GM21528 (cell line): Measurements from ENCODE around the gene NRDC.
"Not testable (repeated sequence)": the region's sequence is repeated elsewhere in the genome, so short reads cannot be mapped to it uniquely, and the experiment has no call there.

Source experiments
- ATAC-seq: cut with Tn5 transposase; IDR thresholded peaks from one replicate; pipeline ENCODE4 v1.9.1; 2021; ENCODE audit warnings: mild to moderate bottlenecking, moderate library complexity; ENCODE audit not compliant: unreplicated experiment, low FRiP score

NRDC gene

DNA sequence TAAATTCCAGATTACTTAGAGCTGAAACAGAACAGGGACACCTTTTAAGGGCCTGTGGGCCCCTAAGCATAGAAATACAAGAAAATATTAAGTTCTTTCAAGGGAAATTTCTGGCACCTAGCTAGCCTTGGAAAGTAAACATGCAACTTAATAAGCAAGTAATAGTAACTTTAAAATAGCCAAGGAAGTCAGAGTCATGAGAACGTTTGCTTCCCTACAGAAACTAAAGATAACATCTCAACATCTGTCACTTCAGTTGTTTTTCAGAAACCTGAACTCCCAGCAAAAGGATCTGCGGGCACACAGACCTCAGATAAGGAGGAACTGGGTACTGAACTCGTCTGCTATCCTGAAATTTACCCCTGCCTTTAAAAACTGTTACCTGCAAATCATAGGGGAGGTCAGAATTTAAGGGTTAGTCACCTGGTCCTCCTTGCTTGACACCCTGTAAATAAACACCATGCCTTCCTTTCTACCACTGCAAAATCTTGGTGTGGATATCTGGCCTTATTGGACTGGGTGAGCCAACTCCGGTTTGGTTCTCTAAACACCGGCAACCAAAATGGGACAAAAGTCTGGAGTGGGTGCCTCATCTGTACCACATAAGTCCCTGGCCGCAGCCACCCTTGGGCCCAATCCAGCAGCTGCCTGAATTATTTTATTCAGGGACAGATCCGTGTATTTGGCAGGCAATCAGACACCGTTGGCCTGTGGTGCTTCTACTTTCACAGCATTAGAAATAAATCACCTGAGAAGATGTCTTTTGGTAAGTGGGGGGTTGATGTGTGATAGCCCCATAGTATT is 27.9 kb downstream of the NRDC start:
- no peak for ATAC-seq

- no peak for ATAC-seq
These were observed 31.1 kb downstream of the NRDC start for GRCh38 chr1:51847294-51847920.

DNA sequence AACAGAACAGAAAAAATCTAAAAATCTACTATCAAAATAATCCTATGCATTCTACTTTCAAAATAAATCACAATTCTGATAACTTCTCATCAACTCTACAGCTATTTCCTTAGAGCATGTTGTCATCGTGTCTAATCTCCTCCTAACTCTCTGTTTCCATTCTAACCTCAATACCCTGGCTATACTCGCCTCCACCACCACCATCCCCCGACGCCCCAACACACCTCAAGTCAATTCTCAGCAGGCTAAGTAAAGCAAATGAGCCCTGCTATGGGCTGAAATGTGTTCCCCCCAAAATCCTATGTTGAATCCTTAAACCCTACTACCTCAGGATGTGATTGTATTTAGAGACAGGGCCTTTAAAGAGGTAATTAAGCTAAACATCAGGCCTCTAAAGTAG is 34.6 kb downstream of the NRDC start:
- ATAC-seq, result no peak

DNA sequence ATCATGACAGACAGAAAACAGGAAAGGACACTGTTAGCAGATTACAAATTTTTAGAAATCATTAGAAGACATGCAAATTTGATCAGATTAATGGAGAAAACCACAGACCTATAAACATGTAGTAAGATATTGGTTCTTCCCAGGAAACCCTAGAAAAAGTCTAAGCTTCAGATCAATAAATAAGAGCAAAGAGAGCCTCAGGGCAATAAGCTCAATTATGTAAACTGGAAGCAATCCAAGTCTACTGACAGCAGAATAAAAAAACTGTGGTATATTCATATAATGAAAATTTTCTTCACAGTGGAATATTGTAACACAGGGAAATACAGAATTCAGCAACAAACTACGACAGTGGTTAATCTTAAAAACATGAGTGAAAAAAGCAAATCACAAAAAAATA is 36.3 kb downstream of the NRDC start:
- no peak for ATAC-seq

- ATAC-seq, result no peak
These were observed 37.6 kb downstream of the NRDC start for GRCh38 chr1:51840743-51841461.

DNA sequence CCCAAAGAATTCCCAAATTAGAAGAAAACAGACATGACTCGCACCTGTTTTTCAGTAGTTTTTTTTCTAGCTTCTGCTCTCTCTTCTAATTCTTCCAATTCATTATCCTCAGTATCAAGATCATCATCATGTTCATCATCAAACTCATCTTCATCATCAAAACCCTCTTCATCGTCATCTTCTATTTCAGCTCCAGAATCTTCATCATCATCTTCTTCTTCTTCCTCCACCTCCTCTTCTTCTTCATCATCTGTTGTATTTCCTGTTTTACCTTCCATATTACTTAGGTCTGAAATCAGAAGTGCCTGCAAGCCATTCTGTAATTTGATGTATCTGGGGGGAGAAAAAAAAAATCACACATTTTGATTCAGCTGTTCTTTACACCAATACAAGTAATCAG is 38.3 kb downstream of the NRDC start:
- no peak for ATAC-seq

- ATAC-seq, result no peak
These were observed 39.4 kb downstream of the NRDC start for GRCh38 chr1:51839094-51839493.

DNA sequence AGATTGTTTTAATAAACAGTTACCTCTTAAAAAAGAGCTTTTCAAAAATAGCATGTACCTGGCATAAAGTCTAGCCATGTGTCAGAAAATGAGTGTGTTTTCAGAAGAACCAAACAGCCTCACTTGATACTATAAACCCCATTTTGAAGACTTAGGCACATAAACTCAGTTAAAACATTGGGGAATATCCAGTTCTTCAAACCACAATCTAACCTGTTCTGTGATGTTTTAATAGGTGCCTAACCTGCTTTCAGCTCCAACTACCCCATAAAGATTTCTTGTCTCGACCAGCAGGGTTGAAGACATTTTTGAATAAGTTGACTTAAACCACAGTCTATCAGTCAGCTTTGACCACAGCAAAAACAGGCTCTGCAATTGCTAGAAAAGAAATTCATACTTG is 41.3 kb downstream of the NRDC start:
- ATAC-seq, result no peak

GRCh38 chr1:51833700-51834099 is 44.8 kb downstream of the NRDC start:
- ATAC-seq, result no peak

DNA sequence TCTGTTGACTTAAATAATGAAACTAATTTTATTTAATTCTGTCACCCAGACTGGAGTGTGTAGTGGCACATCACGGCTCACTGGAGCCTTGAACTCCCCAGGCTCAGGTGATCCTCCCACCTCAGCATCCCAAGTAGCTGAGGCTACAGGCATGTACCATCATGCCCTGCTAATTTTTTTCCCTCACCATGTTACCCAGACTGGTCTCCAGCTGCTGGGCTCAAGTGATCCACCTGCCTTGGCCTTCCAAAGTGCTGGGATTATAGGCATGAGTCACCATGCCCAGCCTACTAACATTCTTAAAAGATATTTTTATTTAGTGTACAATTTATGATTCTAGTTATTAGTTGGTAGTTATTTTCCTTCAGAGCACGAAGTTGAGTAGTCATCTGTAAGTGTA is 49.5 kb downstream of the NRDC start:
- ATAC-seq, result no peak

DNA sequence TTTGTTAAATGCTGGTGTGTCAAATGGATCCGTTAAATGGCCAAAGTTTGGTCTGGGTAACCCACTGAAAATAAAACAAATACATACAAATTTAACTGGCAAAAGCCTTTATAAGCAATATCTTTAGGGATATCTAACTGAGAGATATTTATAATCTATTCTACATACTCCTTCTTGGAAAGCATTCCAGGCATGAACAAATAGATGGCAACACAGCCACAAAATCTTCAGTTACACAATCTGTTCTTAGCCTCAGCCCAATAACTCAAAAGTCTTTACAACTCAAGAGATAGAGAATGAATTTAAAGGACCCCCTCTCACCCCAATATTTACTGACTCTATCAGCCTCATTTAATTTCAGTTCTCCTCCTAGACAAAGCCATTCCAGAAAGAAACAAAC is 58.7 kb downstream of the NRDC start:
- ATAC-seq, result no peak

- not testable (repeated sequence) for ATAC-seq
These were observed 59.5 kb downstream of the NRDC start for GRCh38 chr1:51819021-51819420.

GRCh38 chr1:51818487-51818886 is 60.0 kb downstream of the NRDC start:
- no peak for ATAC-seq

DNA sequence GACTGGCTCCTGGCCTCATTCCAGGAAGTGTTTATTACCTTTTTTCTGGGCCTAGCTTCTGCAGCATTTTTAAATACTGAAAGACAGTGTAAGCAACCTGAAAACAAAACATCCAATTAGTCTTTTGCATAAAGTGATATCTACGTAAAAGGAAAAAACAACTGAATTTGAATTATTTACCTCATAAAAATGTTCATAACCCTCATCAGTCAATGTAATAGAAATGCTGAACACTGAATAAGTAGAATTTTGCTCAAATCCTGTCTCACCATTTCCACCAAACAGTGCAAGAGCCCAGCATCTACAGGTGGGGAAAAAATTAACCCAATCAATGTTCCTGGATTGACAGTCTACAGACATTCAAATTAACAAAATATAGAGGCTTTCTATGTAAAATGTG is 64.0 kb downstream of the NRDC start:
- no peak for ATAC-seq

- no peak for ATAC-seq
These were observed 79.2 kb downstream of the NRDC start for GRCh38 chr1:51799372-51799771.

- ATAC-seq, result no peak
These were observed 83.7 kb downstream of the NRDC start for GRCh38 chr1:51794868-51795267.

DNA sequence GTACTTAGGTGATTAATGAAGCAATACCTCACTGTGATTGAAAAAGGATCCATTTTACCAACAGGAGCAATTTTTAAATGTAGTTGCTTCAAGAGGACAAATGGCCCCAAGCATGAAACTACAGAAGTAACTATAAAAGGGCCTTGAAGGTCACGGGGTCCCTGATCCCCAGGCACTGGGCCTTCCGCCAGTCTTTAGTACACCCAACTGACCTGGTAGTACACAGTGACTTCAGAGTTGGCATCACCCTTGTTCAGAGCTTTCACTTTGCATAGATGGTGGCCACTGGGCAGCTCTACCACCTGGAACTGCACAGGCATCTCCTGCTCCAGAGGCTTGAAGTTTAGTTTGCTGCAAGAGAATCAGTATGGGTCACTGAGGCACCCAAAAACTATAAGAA is 84.3 kb downstream of the NRDC start:
- no peak for ATAC-seq

GRCh38 chr1:51792864-51793263 is 85.7 kb downstream of the NRDC start:
- ATAC-seq, result no peak

DNA sequence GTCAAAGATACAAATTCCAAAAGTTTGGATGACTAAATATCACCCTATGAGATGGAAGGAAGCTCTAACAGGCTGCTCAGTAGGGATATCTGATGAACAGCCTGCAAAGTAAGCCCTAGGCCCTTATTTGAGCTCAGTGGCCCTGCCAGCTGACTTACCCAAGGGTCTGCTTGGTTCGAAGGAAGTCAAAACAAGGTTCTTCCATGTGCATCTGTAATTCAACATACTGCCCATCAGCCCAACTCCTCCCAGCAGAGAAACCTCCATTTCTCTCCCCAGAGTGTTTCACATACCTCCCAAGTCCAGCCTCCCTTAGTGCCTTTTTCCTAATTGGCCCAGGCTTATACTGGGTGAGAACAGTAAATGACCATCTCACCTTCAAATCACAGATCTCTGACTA is 86.6 kb downstream of the NRDC start:
- no peak for ATAC-seq

DNA sequence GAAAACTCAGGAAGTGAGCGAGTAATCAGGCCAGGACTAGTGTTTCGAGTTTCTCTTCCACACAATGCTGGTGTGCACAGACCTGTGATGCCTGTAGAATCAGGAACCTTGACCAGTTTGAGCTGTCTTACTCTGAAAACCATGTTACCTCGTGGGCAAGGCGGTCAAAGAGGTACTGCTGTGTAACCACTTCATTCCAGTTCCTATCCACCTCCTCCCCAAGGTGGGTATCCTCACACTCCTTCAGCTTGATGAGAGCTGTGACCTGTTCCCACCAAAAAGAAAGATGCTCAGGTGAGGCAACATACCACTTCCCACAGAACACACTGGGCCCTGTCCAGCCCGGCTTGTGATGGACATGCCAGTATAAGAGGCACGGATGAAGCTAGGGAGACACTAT is 88.1 kb downstream of the NRDC start:
- no peak for ATAC-seq

DNA sequence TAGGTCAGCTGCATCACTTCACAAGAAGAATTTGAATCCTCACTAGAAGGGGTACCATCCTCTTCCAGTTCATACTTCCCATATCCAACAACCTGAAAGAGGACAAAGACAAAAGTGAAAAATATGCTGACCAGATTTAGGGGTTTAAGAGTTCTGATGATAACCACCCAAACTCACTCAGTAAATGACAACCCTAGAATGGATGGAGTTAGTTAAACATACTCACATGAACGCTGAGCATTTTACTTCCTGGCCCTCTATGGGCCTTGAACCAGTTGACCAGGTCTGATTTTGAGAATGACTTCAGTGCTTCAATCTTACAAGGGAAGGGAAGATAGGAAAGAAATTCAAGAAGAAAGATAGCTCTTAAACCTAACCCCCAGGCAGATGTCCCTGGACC is 89.2 kb downstream of the NRDC start:
- no peak for ATAC-seq

- no peak for ATAC-seq
These were observed 89.6 kb downstream of the NRDC start for GRCh38 chr1:51788938-51789337.
